Duodenal mucosa (tissue), 2 donors: ENCODE measurements around the gene LCA5L.
"Not testable (repeated sequence)": the region's sequence is repeated elsewhere in the genome, so short reads cannot be mapped to it uniquely, and the experiment has no call there.

Experiments
- H3K27ac ChIP-seq: one replicate; pipeline ENCODE4 v1.7.0; 2013; ENCODE audit warnings: low read depth, low read length
- H3K27me3 ChIP-seq, 2 donors: one replicate each; pipeline ENCODE4 v1.7.0; 2013; ENCODE audit warnings: low read length in 2 of 2, control low read depth in 1 of 2; ENCODE audit not compliant: insufficient read depth in 2 of 2, control insufficient read depth in 1 of 2
- H3K36me3 ChIP-seq, 2 donors: one replicate each; pipeline ENCODE4 v1.7.0; 2013; ENCODE audit warnings: low read length in 2 of 2, control low read depth in 1 of 2; ENCODE audit not compliant: insufficient read depth in 2 of 2, control insufficient read depth in 1 of 2
- H3K4me1 ChIP-seq, 2 donors: one replicate each; pipeline ENCODE4 v1.7.0; 2013; ENCODE audit warnings: low read length in 2 of 2, control low read depth in 1 of 2; ENCODE audit not compliant: insufficient read depth in 2 of 2, control insufficient read depth in 1 of 2
- H3K4me3 ChIP-seq, 2 donors: one replicate each; pipeline ENCODE4 v1.7.0; 2013; ENCODE audit warnings: low read length in 2 of 2, low read depth in 1 of 2
- H3K9ac ChIP-seq, 2 donors: one replicate each; pipeline ENCODE4 v1.7.0; 2013; ENCODE audit warnings: low read length in 2 of 2, low read depth in 1 of 2
- H3K9me3 ChIP-seq, 2 donors: one replicate each; pipeline ENCODE4 v1.7.0; 2013; ENCODE audit warnings: low read length in 2 of 2, control low read depth in 1 of 2; ENCODE audit not compliant: control insufficient read depth in 1 of 2

The LCA5L gene

GRCh38 chr21:39430016-39430415 lies 15.6 kb downstream of the LCA5L start:
- no peaks in the 10 kb centered on the region for H3K4me1 ChIP-seq
- no peaks in the 10 kb centered on the region for H3K9me3 ChIP-seq
- no peak overlapping the region for H3K4me3 ChIP-seq
- H3K36me3 ChIP-seq, result no peaks in the 10 kb centered on the region
- no peak overlapping the region for H3K9ac ChIP-seq
- no peak overlapping the region for H3K27ac ChIP-seq
- no peaks in the 10 kb centered on the region for H3K27me3 ChIP-seq

DNA sequence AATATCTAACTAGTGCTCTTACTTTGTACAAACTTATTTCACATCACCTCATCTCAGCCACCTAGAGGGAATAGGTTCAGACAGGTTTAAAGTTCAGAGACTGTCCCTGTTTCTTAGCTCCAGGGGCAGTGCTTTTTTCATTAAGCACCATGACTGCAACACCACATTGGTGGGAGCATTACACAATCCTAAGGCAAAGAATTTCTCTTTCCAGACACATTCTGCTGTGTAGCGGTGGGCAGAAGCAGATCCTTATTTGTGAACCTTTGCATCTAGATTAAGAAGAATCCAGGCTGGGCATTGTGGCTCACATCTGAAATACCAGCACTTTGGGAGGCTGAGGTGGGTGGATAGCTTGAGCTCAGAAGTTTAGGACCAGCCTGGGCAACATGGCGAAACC lies 16.1 kb downstream of the LCA5L start:
- Histone ChIP-seq H3K36me3 (no peaks in the 10 kb centered on the region), H3K4me1 (no peaks in the 10 kb centered on the region), H3K9ac (no peak overlapping the region), H3K27ac (no peak overlapping the region), H3K4me3 (no peak overlapping the region), H3K27me3 (no peaks in the 10 kb centered on the region), H3K9me3 (no peaks in the 10 kb centered on the region)

GRCh38 chr21:39422527-39423241 lies 22.9 kb downstream of the LCA5L start:
- Histone ChIP-seq H3K9me3 (no peaks in the 10 kb centered on the region), H3K9ac (no peak overlapping the region), H3K4me3 (no peak overlapping the region), H3K36me3 (no peaks in the 10 kb centered on the region), H3K27ac (no peak overlapping the region), H3K27me3 (no peaks in the 10 kb centered on the region), H3K4me1 (no peaks in the 10 kb centered on the region)

DNA sequence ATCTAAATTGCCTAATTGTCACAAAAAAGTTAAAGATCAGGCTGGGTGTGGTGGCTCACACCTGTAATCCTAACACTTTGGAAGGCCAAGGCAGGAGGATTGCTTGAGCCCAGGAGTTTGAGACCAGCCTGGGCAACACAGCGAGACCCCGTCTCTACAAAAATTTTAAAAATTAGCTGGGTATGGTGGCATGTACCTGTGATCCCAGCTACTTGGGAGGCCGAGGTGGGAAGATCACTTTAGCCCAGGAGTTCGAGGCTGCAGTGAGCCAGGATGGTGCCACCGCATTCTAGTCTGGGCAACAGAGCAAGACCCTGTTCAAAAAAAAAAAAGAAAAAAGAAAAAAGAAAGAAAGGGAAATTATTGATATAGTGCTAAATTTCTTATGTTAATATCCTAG lies 26.4 kb downstream of the LCA5L start:
- not testable (repeated sequence) for H3K9me3 ChIP-seq, H3K27me3 ChIP-seq, H3K36me3 ChIP-seq, H3K9ac ChIP-seq, H3K4me1 ChIP-seq, H3K27ac ChIP-seq, H3K4me3 ChIP-seq

GRCh38 chr21:39406065-39406464 lies 39.5 kb downstream of the LCA5L start:
- Histone ChIP-seq H3K9me3 (no peaks in the 10 kb centered on the region), H3K4me3 (no peak overlapping the region), H3K27ac (no peak overlapping the region), H3K9ac (no peak overlapping the region), H3K27me3 (no peaks in the 10 kb centered on the region), H3K36me3 (peaks cover 5 to 26% of the 10 kb centered on the region in 2 donors), H3K4me1 (no peaks in the 10 kb centered on the region)

GRCh38 chr21:39400173-39400572 lies 45.4 kb downstream of the LCA5L start:
- Histone ChIP-seq H3K9ac (no peak overlapping the region), H3K4me3 (no peak overlapping the region), H3K27ac (no peak overlapping the region), H3K36me3 (peaks cover 0 to 22% of the 10 kb centered on the region in 2 donors), H3K9me3 (no peaks in the 10 kb centered on the region), H3K27me3 (no peaks in the 10 kb centered on the region), H3K4me1 (no peaks in the 10 kb centered on the region)

- Histone ChIP-seq H3K4me3 (no peak overlapping the region), H3K36me3 (peaks cover under 1 to 39% of the 10 kb centered on the region in 2 donors), H3K27ac (no peak overlapping the region), H3K27me3 (no peaks in the 10 kb centered on the region), H3K4me1 (no peaks in the 10 kb centered on the region), H3K9ac (no peak overlapping the region), H3K9me3 (no peaks in the 10 kb centered on the region)
These were observed 47.8 kb downstream of the LCA5L start for GRCh38 chr21:39397646-39398385.

DNA sequence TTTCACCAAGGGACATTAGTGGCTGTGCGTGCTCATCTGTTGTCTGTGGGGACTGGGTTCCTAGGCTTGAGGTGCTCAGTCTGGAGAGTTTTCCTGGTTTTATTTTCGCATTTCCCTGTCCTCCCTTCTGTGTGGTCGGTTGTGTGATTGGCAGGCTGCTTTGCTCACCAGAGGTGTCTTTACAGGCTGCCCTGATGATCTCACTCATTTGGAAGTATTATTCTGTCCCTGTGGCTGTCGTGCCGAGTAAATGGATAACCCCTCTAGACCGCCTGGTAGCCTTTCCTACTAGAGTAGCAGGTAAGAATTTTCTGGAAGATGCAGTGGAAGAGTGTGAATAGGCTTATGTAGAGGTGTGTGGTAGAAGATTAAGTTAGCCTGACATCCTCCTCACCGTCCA lies 52.6 kb downstream of the LCA5L start:
- no peaks in the 10 kb centered on the region for H3K27me3 ChIP-seq
- peaks cover 10 to 44% of the 10 kb centered on the region in 2 donors for H3K36me3 ChIP-seq
- no peak overlapping the region for H3K27ac ChIP-seq
- H3K4me1 ChIP-seq, result peaks cover 4 to 9% of the 10 kb centered on the region in 2 donors
- no peak overlapping the region for H3K4me3 ChIP-seq
- H3K9me3 ChIP-seq, result no peaks in the 10 kb centered on the region
- H3K9ac ChIP-seq, result no peak overlapping the region

DNA sequence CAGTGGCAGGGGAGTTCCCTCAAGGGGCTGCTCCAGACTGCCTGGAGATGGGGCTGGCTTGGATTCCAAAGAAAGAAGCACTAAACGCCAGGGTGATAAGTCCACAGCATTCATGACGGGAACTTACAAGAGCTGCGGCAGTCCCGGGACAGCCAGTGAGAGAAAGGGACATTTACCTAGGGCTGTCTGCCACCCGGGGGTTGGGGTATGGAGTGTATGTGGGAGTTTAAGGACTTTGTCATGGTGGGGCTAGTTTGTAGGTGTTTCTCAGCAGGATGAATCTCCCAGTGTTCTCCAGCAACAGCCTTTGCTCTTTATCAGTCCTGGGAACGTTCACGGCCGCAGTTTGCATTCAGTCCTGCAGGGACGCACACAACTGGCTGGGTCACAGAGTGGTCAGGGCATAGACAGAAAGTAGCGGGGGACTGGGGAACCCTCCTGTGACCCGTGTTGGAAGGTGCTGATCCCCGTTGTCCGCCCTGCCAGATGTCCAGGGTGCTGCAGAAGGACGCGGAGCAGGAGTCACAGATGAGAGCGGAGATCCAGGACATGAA lies 55.3 kb downstream of the LCA5L start:
- H3K27ac ChIP-seq, result no peak overlapping the region
- peaks cover 10 to 32% of the 10 kb centered on the region in 2 donors for H3K36me3 ChIP-seq
- no peak overlapping the region for H3K4me3 ChIP-seq
- peaks cover 11 to 26% of the 10 kb centered on the region in 2 donors for H3K4me1 ChIP-seq
- no peak overlapping the region for H3K9ac ChIP-seq
- H3K27me3 ChIP-seq, result no peaks in the 10 kb centered on the region
- H3K9me3 ChIP-seq, result no peaks in the 10 kb centered on the region

DNA sequence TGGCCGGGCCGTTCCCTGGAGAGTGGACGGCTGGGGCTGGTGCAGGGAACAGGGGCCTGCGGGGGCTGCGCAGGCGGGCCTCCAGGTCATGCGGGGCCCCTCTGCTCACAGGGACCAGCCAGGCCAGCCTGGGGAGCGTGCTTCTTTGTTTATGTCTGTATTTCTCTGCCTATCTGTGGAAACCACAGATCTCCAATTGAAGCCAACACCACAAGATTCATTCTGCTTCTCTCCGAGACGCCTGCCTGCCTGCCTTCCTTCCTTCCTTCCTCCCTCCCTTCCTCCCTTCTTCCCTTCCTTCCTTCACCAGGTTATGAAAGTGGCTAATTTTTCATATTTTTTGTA lies 56.8 kb downstream of the LCA5L start:
- Histone ChIP-seq H3K27me3 (no peaks in the 10 kb centered on the region), H3K9ac (peak overlapping the region; percentile 30 to 38), H3K36me3 (peaks cover 10 to 21% of the 10 kb centered on the region in 2 donors), H3K4me3 (peak overlapping the region in 1 of 2 donors; percentile 75), H3K9me3 (no peaks in the 10 kb centered on the region), H3K4me1 (peaks cover 11 to 32% of the 10 kb centered on the region in 2 donors), H3K27ac (no peak overlapping the region)
